ENCODE measurements around the gene KDM2A. TPM values are rescaled to one million over a fixed set of nuclear protein-coding genes. Genes with fewer than 3 reads are reported as not detected.

The KDM2A gene
- total RNA-seq, 4 donors from 2014 or later, result 38.7 to 88.1 (median 73.5) TPM

GRCh38 chr11:67282876-67283371 lies 163.9 kb downstream of the KDM2A start:
- Histone ChIP-seq H3K27me3 (no peaks in the 10 kb centered on the region), H3K4me1 (peaks cover 3 to 28% of the 10 kb centered on the region in 2 donors), H3K27ac (no peak overlapping the region), H3K36me3 (peaks cover 68 to 71% of the 10 kb centered on the region in 2 donors), H3K9me3 (no peaks in the 10 kb centered on the region), H3K4me3 (replicated peaks in 1 of 3) (no peak overlapping the region)
- DNase-seq, result no peak
- TF ChIP-seq CTCF (IDR thresholded peaks at IDR 0.05), result no peak
- TF ChIP-seq POLR2A (IDR thresholded peaks at IDR 0.05), result no peak
- intact Hi-C loops (cut with DNase I), result no loop called here
- 88 to 98% methylated on average over 7 of the region's 11 CpGs for WGBS, 2 donors

GRCh38 chr11:67283481-67283963 lies 164.5 kb downstream of the KDM2A start:
- no peak overlapping the region for H3K27ac ChIP-seq
- H3K27me3 ChIP-seq, result no peaks in the 10 kb centered on the region
- no peak overlapping the region for H3K4me3 ChIP-seq (replicated peaks in 1 of 3)
- DNase-seq, result peak in 1 of 2 donors; percentile 3
- H3K9me3 ChIP-seq, result no peaks in the 10 kb centered on the region
- peaks cover 7 to 26% of the 10 kb centered on the region in 2 donors for H3K4me1 ChIP-seq
- intact Hi-C loops (cut with DNase I), result no loop called here
- H3K36me3 ChIP-seq, result peaks cover 68 to 71% of the 10 kb centered on the region in 2 donors
- no peak for TF ChIP-seq POLR2A (IDR thresholded peaks at IDR 0.05)
- no peak for TF ChIP-seq CTCF (IDR thresholded peaks at IDR 0.05)
- 91 to 93% methylated on average over 13 of the region's 13 CpGs for WGBS, 2 donors

- H3K36me3 ChIP-seq, result peaks cover 59 to 62% of the 10 kb centered on the region in 2 donors
- H3K27ac ChIP-seq, result no peak overlapping the region
- no peak for DNase-seq
- H3K9me3 ChIP-seq, result no peaks in the 10 kb centered on the region
- H3K4me1 ChIP-seq, result peaks cover 11 to 24% of the 10 kb centered on the region in 2 donors
- TF ChIP-seq POLR2A (IDR thresholded peaks at IDR 0.05) (no peak), CTCF (IDR thresholded peaks at IDR 0.05) (no peak)
- no peaks in the 10 kb centered on the region for H3K27me3 ChIP-seq
- H3K4me3 ChIP-seq (replicated peaks in 1 of 3), result no peak overlapping the region
- intact Hi-C loops (cut with DNase I), result no loop called here
- WGBS, 2 donors, result 90 to 91% methylated on average over 39 to 42 of the region's 45 CpGs
These were observed 165.9 kb downstream of the KDM2A start for GRCh38 chr11:67284811-67285540.

- no peaks in the 10 kb centered on the region for H3K9me3 ChIP-seq
- peaks cover 51 to 54% of the 10 kb centered on the region in 2 donors for H3K36me3 ChIP-seq
- TF ChIP-seq CTCF (IDR thresholded peaks at IDR 0.05) (no peak), POLR2A (IDR thresholded peaks at IDR 0.05) (no peak)
- intact Hi-C loops (cut with DNase I), result no loop called here
- no peak overlapping the region for H3K4me3 ChIP-seq (replicated peaks in 1 of 3)
- peaks cover 15 to 27% of the 10 kb centered on the region in 2 donors for H3K4me1 ChIP-seq
- WGBS, 2 donors, result 90 to 93% methylated on average over 28 to 32 of the region's 39 CpGs
- H3K27me3 ChIP-seq, result no peaks in the 10 kb centered on the region
- DNase-seq, result no peak
- H3K27ac ChIP-seq, result peak overlapping the region in 1 of 3 donors; percentile 93
These were observed 166.8 kb downstream of the KDM2A start for GRCh38 chr11:67285541-67286498.

Data from thyroid gland (tissue), 4 donors.